Fibroblast of the aortic adventitia (primary cell): ENCODE data around the gene KLHL7. TPM values are rescaled to one million over a fixed set of nuclear protein-coding genes. Genes with fewer than 3 reads are reported as not detected.
"Not testable (repeated sequence)": the region's sequence is repeated elsewhere in the genome, so short reads cannot be mapped to it uniquely, and the experiment has no call there.

Experiments
- DNase-seq: peaks from one replicate; pipeline ENCODE4 v3.0.0-alpha.2; 2010; ENCODE audit warnings: low read depth
- H3K4me3 ChIP-seq: 2 replicates; pipeline ENCODE4 v1.5.1; 2011; ENCODE audit warnings: low read depth, mild to moderate bottlenecking, control low read depth, low read length, moderate library complexity
- CTCF ChIP-seq: IDR thresholded peaks from 2 replicates; pipeline ENCODE4 v1.5.1; 2011; ENCODE audit warnings: mild to moderate bottlenecking, low read length, control low read depth, inconsistent platforms; ENCODE audit not compliant: insufficient read depth
- total RNA-seq: library from RNA; depleted of rRNA; stranded (reverse); fragments of >200 nt; gene quantifications from 2 replicates; pipeline ENCODE4 v1.2.3, GENCODE V29; 2012; ENCODE audit warnings: low replicate concordance

The KLHL7 gene
- total RNA-seq, 1 donor, result 28.5 TPM

- peak; percentile 62 for TF ChIP-seq CTCF
- DNase-seq, result peak; percentile 76
- no peak overlapping the region for H3K4me3 ChIP-seq
Observed at GRCh38 chr7:23184709-23185359, 79.2 kb downstream of the KLHL7 start.

GRCh38 chr7:23185980-23186379, 80.4 kb downstream of the KLHL7 start:
- no peak for TF ChIP-seq CTCF
- DNase-seq, result no peak
- no peak overlapping the region for H3K4me3 ChIP-seq

GRCh38 chr7:23191022-23191421, 85.4 kb downstream of the KLHL7 start:
- no peak for DNase-seq
- H3K4me3 ChIP-seq, result no peak overlapping the region
- TF ChIP-seq CTCF, result no peak

- not testable (repeated sequence) for H3K4me3 ChIP-seq, DNase-seq
Observed at GRCh38 chr7:23193650-23194227, 88.2 kb downstream of the KLHL7 start.

GRCh38 chr7:23196306-23196705, 90.7 kb downstream of the KLHL7 start:
- H3K4me3 ChIP-seq, result no peak overlapping the region
- DNase-seq, result peak; percentile 34

GRCh38 chr7:23197745-23198144, 92.2 kb downstream of the KLHL7 start:
- not testable (repeated sequence) for DNase-seq, H3K4me3 ChIP-seq

More at GRCh38 chr7:23196306-23196705, 90.7 kb downstream of the KLHL7 start:
- no peak for TF ChIP-seq CTCF

- TF ChIP-seq CTCF, result no peak
- no peak for DNase-seq
- no peak overlapping the region for H3K4me3 ChIP-seq
Observed at GRCh38 chr7:23200331-23200730, 94.7 kb downstream of the KLHL7 start.

GRCh38 chr7:23204241-23204640, 98.7 kb downstream of the KLHL7 start:
- no peak for DNase-seq
- no peak overlapping the region for H3K4me3 ChIP-seq
- no peak for TF ChIP-seq CTCF
